Fibroblast of the conjunctiva (primary cell): ENCODE data around the gene IFNL4.
"Not testable (repeated sequence)": the region's sequence is repeated elsewhere in the genome, so short reads cannot be mapped to it uniquely, and the experiment has no call there.

ENCODE experiments used
- DNase-seq: peaks from one replicate; pipeline ENCODE4 v3.0.0-alpha.2; 2010; ENCODE audit warnings: low read depth

The IFNL4 gene

GRCh38 chr19:39248806-39249205, at the start of gene IFNL4:
Gene IFNL4 (minus strand): TSS chr19:39248856.
- no peak for DNase-seq

GRCh38 chr19:39297931-39298634, 49.4 kb upstream of the IFNL4 start:
- DNase-seq: no peak

GRCh38 chr19:39296906-39297305, 48.2 kb upstream of the IFNL4 start:
- DNase-seq: no peak

GRCh38 chr19:39296055-39296645, 47.5 kb upstream of the IFNL4 start, which contains the start of gene IFNL1:
Gene IFNL1 (plus strand): TSS chr19:39296407. CDS start chr19:39296422, 15 bp downstream.
- no peak for DNase-seq

- DNase-seq: no peak
Observed at GRCh38 chr19:39293394-39293793, 44.7 kb upstream of the IFNL4 start.

GRCh38 chr19:39284032-39284431, 35.4 kb upstream of the IFNL4 start:
- no peak for DNase-seq

- DNase-seq: no peak
Observed at GRCh38 chr19:39282021-39282420, 33.4 kb upstream of the IFNL4 start.

- DNase-seq: no peak
Observed at GRCh38 chr19:39277598-39277997, 28.9 kb upstream of the IFNL4 start.

GRCh38 chr19:39276740-39277139, 28.1 kb upstream of the IFNL4 start:
- DNase-seq: no peak

GRCh38 chr19:39275578-39275977, 26.9 kb upstream of the IFNL4 start:
- no peak for DNase-seq

GRCh38 chr19:39273859-39274258, 25.2 kb upstream of the IFNL4 start:
- DNase-seq: not testable (repeated sequence)

- DNase-seq: no peak
Observed at GRCh38 chr19:39270036-39270871, 21.6 kb upstream of the IFNL4 start.

GRCh38 chr19:39269369-39269768, 20.7 kb upstream of the IFNL4 start:
- not testable (repeated sequence) for DNase-seq

GRCh38 chr19:39268531-39269223, 20.0 kb upstream of the IFNL4 start:
- DNase-seq: not testable (repeated sequence)

GRCh38 chr19:39268085-39268484, 19.4 kb upstream of the IFNL4 start, which contains the start of gene IFNL2:
Gene IFNL2 (plus strand): TSS chr19:39268396. CDS start chr19:39268569, 173 bp downstream.
- not testable (repeated sequence) for DNase-seq

GRCh38 chr19:39265321-39265916, 16.8 kb upstream of the IFNL4 start:
- no peak for DNase-seq

- no peak for DNase-seq
Observed at GRCh38 chr19:39264306-39265290, 15.9 kb upstream of the IFNL4 start.

GRCh38 chr19:39263912-39264305, 15.3 kb upstream of the IFNL4 start:
- no peak for DNase-seq

GRCh38 chr19:39262496-39262895, 13.8 kb upstream of the IFNL4 start:
- DNase-seq: no peak

GRCh38 chr19:39261704-39262103, 13.0 kb upstream of the IFNL4 start:
- DNase-seq: no peak
